Measurements from ENCODE around the gene MTUS2.

MTUS2 gene

DNA sequence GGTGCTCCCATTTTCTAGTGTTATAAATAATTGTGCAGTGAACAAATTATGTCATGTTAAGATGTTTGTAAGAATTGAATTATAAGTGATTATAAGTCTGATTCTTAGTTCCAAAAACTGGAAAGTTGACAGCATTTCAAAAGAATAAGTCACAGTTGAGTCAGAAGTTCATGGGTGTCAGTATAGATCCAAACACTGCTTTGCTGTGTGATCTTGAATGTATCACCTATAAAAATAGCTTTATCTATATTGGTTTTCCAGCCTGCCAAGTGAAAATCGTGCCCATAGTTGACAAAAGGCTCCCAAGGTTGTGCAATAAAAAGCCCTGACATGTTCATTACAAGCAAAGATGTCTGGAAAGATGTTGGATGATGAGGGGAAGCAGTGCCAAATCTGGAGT is 336.0 kb downstream of the MTUS2 start:
- H3K27me3 ChIP-seq (ENCODE audit: insufficient read depth, low read length): no peaks in the 10 kb centered on the region
- no peaks in the 10 kb centered on the region for H3K36me3 ChIP-seq (ENCODE audit: insufficient read depth, low read length)
- no peak overlapping the region for H2AFZ ChIP-seq (ENCODE audit: low read length, unreplicated experiment)

DNA sequence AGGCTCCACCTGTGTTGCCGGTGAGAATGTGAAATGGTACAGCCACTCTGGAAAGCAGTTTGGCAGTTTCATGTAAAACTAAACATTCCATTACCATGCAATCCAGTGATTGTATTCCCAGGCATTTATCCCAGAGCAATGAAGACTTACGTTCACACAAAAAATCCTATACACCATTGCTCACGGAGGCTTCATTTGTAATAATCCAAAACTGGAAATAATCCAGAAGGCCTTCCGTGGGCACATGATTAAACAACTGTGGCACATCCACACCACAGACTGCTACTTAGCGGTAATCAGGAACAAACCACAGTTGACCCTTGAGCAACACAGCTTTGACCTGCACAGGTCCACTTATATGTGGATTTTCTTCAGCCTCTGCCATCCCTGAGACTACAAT is 339.7 kb downstream of the MTUS2 start:
- no peaks in the 10 kb centered on the region for H3K4me1 ChIP-seq (ENCODE audit: control insufficient read depth, insufficient read depth, low read length, unreplicated experiment)
- no peaks in the 10 kb centered on the region for H3K79me2 ChIP-seq (ENCODE audit: control insufficient read depth, insufficient read depth, low read length, unreplicated experiment)
- no peak overlapping the region for H3K4me3 ChIP-seq (ENCODE audit: low read depth, low read length)
- H3K27me3 ChIP-seq (ENCODE audit: insufficient read depth, low read length): no peaks in the 10 kb centered on the region
- no peaks in the 10 kb centered on the region for H3K36me3 ChIP-seq (ENCODE audit: insufficient read depth, low read length)
- H2AFZ ChIP-seq (ENCODE audit: low read length, unreplicated experiment): no peak overlapping the region
- no peak overlapping the region for H3K27ac ChIP-seq (ENCODE audit: low read depth, low read length)

More for the DNA sequence above, 336.0 kb downstream of the MTUS2 start:
- no peak overlapping the region for H3K27ac ChIP-seq (ENCODE audit: low read depth, low read length)
- no peak overlapping the region for H3K4me3 ChIP-seq (ENCODE audit: low read depth, low read length)
- H3K79me2 ChIP-seq (ENCODE audit: control insufficient read depth, insufficient read depth, low read length, unreplicated experiment): no peaks in the 10 kb centered on the region
- H3K4me1 ChIP-seq (ENCODE audit: control insufficient read depth, insufficient read depth, low read length, unreplicated experiment): no peaks in the 10 kb centered on the region

DNA sequence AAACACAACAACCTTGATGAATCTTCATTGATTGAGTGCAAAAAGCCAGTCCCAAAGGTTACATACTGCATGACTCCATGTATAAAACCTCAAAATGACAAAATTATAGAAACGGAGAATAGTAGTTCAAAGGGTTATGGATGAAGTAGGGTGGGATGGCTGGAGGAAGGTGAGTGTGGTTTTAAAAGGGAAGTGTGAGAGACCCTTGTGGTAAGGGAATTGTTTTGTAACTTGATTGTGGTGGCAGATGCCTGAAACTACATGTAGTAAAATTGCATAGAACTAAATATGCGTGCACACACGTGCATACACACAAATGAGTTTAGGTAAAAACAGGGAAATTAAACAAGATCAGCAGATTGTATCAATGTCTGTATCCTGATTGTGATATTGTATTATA is 340.7 kb downstream of the MTUS2 start:
- no peaks in the 10 kb centered on the region for H3K4me1 ChIP-seq (ENCODE audit: control insufficient read depth, insufficient read depth, low read length, unreplicated experiment)
- no peak overlapping the region for H2AFZ ChIP-seq (ENCODE audit: low read length, unreplicated experiment)
- H3K27ac ChIP-seq (ENCODE audit: low read depth, low read length): no peak overlapping the region
- H3K79me2 ChIP-seq (ENCODE audit: control insufficient read depth, insufficient read depth, low read length, unreplicated experiment): no peaks in the 10 kb centered on the region
- H3K27me3 ChIP-seq (ENCODE audit: insufficient read depth, low read length): no peaks in the 10 kb centered on the region
- H3K4me3 ChIP-seq (ENCODE audit: low read depth, low read length): no peak overlapping the region
- no peaks in the 10 kb centered on the region for H3K36me3 ChIP-seq (ENCODE audit: insufficient read depth, low read length)

DNA sequence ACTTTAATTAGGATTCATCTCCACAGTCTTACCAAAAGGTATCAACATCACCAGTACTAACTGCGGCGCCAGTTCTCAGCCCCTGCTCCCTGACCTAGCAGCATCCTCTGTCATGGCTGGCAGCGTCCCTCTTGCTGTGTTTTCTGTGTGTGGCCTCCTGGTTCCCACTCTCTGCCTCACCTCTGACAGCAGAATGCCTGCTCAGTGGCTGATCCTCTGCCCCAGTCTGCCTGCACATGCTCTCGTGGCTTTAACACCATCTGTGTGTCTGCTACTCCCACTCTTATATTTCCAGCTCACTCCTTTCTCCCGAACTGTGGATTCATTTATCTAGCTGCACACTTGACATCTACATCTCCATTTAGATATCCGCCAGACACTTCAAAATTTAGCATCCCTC is 341.5 kb downstream of the MTUS2 start:
- Histone ChIP-seq H3K27ac (ENCODE audit: low read depth, low read length) (no peak overlapping the region), H3K36me3 (ENCODE audit: insufficient read depth, low read length) (no peaks in the 10 kb centered on the region), H2AFZ (ENCODE audit: low read length, unreplicated experiment) (no peak overlapping the region)

DNA sequence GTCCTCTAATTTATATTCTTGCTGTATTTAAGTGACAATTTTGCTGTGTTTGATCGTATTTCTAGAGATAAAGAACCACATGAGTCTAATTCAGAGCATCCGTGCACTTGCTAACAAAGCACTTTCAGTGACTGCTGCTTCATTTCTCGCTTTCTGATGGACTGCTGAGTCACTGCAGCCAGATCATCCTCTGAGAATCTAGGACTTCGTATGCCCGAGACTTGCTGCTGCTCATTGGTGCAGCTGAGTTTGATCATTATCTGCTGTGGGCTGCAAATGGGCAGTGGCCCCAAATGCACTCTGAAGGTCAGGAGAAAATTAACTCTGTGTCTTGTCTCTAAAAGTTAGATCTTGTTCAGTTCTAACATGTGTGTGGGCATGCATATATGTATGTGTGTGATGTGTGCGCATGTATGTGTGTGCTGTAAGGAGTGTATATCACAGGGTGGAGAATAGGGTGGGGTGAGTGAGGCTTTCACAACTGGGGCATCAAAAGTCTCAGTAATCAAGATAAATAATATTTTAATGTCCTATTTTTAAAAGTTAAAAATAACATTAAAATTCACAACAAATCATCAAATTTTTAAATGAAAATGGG is 342.6 kb downstream of the MTUS2 start:
- Histone ChIP-seq H3K4me3 (ENCODE audit: low read depth, low read length) (no peak overlapping the region), H2AFZ (ENCODE audit: low read length, unreplicated experiment) (no peak overlapping the region), H3K27ac (ENCODE audit: low read depth, low read length) (no peak overlapping the region), H3K4me1 (ENCODE audit: control insufficient read depth, insufficient read depth, low read length, unreplicated experiment) (no peaks in the 10 kb centered on the region), H3K36me3 (ENCODE audit: insufficient read depth, low read length) (no peaks in the 10 kb centered on the region), H3K79me2 (ENCODE audit: control insufficient read depth, insufficient read depth, low read length, unreplicated experiment) (no peaks in the 10 kb centered on the region), H3K27me3 (ENCODE audit: insufficient read depth, low read length) (no peaks in the 10 kb centered on the region)

More for the DNA sequence above, 341.5 kb downstream of the MTUS2 start:
- H3K4me1 ChIP-seq (ENCODE audit: control insufficient read depth, insufficient read depth, low read length, unreplicated experiment): no peaks in the 10 kb centered on the region
- H3K4me3 ChIP-seq (ENCODE audit: low read depth, low read length): no peak overlapping the region
- H3K79me2 ChIP-seq (ENCODE audit: control insufficient read depth, insufficient read depth, low read length, unreplicated experiment): no peaks in the 10 kb centered on the region
- H3K27me3 ChIP-seq (ENCODE audit: insufficient read depth, low read length): no peaks in the 10 kb centered on the region

DNA sequence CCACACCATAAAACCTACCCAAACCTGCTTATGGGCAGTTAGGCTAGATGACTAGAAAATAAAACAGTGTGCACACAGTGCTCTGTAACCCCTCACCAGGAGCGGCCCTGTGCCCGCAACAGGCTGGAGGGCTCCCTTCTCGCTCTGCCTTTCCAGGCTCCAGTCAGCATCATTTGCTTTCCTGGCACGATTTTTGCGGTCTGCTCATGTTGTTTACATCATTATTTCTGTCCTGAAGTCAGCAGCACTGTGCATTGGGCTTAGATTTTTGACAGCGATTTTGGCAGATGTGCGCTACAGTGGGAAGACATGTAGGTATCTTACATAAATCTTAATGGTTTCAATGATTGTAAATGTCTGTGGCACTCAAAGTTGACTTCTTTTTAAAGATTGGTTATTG is 344.0 kb downstream of the MTUS2 start:
- no peak overlapping the region for H3K27ac ChIP-seq (ENCODE audit: low read depth, low read length)
- no peaks in the 10 kb centered on the region for H3K4me1 ChIP-seq (ENCODE audit: control insufficient read depth, insufficient read depth, low read length, unreplicated experiment)
- no peak overlapping the region for H3K4me3 ChIP-seq (ENCODE audit: low read depth, low read length)
- no peaks in the 10 kb centered on the region for H3K36me3 ChIP-seq (ENCODE audit: insufficient read depth, low read length)
- no peak overlapping the region for H2AFZ ChIP-seq (ENCODE audit: low read length, unreplicated experiment)
- H3K79me2 ChIP-seq (ENCODE audit: control insufficient read depth, insufficient read depth, low read length, unreplicated experiment): no peaks in the 10 kb centered on the region
- H3K27me3 ChIP-seq (ENCODE audit: insufficient read depth, low read length): no peaks in the 10 kb centered on the region

DNA sequence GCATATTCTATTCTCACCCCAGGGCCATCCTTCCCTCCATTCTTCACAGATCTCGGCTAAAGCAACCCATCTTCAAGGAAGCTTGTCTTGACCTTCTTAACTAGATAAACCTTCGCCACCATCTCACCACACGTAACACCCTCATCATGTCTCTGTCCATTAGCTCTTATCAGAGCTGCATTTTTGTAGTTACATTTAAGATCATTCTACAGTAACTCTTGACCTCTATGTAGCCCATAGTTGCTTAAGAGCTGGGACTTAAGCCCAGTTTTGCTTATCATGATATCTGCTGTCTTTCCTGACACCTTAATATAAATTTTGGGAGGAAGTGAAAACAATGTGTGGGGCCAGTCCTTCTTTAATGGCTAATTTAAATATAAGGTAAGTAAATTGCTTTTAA is 345.1 kb downstream of the MTUS2 start:
- H3K79me2 ChIP-seq (ENCODE audit: control insufficient read depth, insufficient read depth, low read length, unreplicated experiment): no peaks in the 10 kb centered on the region
- no peak overlapping the region for H3K4me3 ChIP-seq (ENCODE audit: low read depth, low read length)
- H3K27me3 ChIP-seq (ENCODE audit: insufficient read depth, low read length): no peaks in the 10 kb centered on the region
- H3K36me3 ChIP-seq (ENCODE audit: insufficient read depth, low read length): no peaks in the 10 kb centered on the region
- no peak overlapping the region for H3K27ac ChIP-seq (ENCODE audit: low read depth, low read length)
- no peaks in the 10 kb centered on the region for H3K4me1 ChIP-seq (ENCODE audit: control insufficient read depth, insufficient read depth, low read length, unreplicated experiment)
- no peak overlapping the region for H2AFZ ChIP-seq (ENCODE audit: low read length, unreplicated experiment)

DNA sequence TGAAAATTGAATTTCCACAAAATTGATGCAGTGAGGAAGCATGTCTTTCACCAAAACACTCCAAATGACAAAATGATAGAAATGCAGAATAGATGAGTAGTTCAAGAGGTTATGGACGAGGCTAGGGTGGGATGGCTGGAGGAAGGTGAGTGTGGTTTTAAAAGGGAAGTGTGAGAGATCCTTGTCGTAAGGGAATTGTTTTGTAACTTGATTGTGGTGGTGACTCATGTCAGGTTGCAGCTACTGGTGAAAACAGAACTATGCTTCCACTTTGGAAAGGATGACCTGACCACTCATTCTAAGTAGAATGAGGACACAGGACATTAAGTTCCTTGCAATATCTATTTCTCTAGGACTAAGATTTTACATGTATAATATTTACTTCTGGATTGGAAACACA is 345.7 kb downstream of the MTUS2 start:
- H3K79me2 ChIP-seq (ENCODE audit: control insufficient read depth, insufficient read depth, low read length, unreplicated experiment): no peaks in the 10 kb centered on the region
- no peaks in the 10 kb centered on the region for H3K36me3 ChIP-seq (ENCODE audit: insufficient read depth, low read length)
- H2AFZ ChIP-seq (ENCODE audit: low read length, unreplicated experiment): no peak overlapping the region
- H3K27me3 ChIP-seq (ENCODE audit: insufficient read depth, low read length): no peaks in the 10 kb centered on the region
- H3K27ac ChIP-seq (ENCODE audit: low read depth, low read length): no peak overlapping the region
- H3K4me1 ChIP-seq (ENCODE audit: control insufficient read depth, insufficient read depth, low read length, unreplicated experiment): no peaks in the 10 kb centered on the region
- no peak overlapping the region for H3K4me3 ChIP-seq (ENCODE audit: low read depth, low read length)

DNA sequence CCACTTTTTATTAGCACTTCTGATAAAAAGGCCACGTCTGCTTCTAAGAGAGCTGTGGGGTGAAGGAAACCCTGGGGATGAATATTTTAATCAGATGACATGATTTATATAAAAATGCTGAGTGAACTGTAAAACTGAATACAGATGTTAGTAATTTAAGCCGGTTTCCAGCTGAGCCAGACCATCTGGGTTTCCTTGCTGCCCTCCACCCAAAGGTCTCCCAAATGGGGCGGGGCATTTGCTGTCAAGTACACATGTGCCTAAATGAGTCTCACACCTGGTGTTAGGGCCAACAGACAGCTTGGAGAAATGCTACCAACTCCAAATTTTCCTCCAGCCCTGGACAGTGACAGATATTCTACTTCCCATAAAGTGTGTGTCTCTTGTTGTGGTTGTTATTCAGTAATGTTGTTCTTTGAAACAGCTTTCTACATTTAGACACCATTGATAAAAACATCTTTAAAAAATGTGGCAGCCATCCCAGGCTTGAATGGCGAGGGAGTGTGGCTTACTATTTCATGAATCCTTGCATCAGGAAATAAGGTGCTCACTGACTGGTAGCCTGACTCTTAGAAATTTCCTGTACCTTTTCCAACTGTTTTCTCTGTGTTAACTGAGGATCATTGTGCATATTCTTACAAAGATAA is 350.4 kb downstream of the MTUS2 start:
- no peak overlapping the region for H2AFZ ChIP-seq (ENCODE audit: low read length, unreplicated experiment)
- H3K79me2 ChIP-seq (ENCODE audit: control insufficient read depth, insufficient read depth, low read length, unreplicated experiment): no peaks in the 10 kb centered on the region
- H3K4me1 ChIP-seq (ENCODE audit: control insufficient read depth, insufficient read depth, low read length, unreplicated experiment): no peaks in the 10 kb centered on the region
- no peak overlapping the region for H3K4me3 ChIP-seq (ENCODE audit: low read depth, low read length)
- H3K36me3 ChIP-seq (ENCODE audit: insufficient read depth, low read length): no peaks in the 10 kb centered on the region
- no peak overlapping the region for H3K27ac ChIP-seq (ENCODE audit: low read depth, low read length)
- no peaks in the 10 kb centered on the region for H3K27me3 ChIP-seq (ENCODE audit: insufficient read depth, low read length)

DNA sequence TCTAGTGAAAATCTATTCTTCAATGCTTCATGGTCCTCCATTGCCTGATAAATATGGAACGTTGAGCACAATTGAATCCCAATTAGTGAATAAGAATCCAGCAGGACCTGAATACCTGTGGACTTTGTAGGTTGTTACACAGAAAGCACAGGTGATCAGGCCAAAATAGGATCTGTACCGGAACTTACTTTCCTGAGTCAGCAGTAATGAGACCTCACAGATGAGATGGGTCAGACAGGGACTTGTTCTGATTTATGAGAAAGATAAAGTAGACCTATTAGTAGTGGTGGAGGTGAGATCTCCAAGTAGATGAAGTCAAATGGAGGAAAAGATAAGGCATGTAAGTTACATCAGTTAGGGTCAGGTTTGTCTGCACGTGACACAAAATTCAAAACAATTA is 351.1 kb downstream of the MTUS2 start:
- no peak overlapping the region for H3K4me3 ChIP-seq (ENCODE audit: low read depth, low read length)
- H2AFZ ChIP-seq (ENCODE audit: low read length, unreplicated experiment): no peak overlapping the region
- no peaks in the 10 kb centered on the region for H3K4me1 ChIP-seq (ENCODE audit: control insufficient read depth, insufficient read depth, low read length, unreplicated experiment)
- H3K36me3 ChIP-seq (ENCODE audit: insufficient read depth, low read length): no peaks in the 10 kb centered on the region
- H3K27me3 ChIP-seq (ENCODE audit: insufficient read depth, low read length): no peaks in the 10 kb centered on the region
- H3K27ac ChIP-seq (ENCODE audit: low read depth, low read length): no peak overlapping the region
- no peaks in the 10 kb centered on the region for H3K79me2 ChIP-seq (ENCODE audit: control insufficient read depth, insufficient read depth, low read length, unreplicated experiment)

DNA sequence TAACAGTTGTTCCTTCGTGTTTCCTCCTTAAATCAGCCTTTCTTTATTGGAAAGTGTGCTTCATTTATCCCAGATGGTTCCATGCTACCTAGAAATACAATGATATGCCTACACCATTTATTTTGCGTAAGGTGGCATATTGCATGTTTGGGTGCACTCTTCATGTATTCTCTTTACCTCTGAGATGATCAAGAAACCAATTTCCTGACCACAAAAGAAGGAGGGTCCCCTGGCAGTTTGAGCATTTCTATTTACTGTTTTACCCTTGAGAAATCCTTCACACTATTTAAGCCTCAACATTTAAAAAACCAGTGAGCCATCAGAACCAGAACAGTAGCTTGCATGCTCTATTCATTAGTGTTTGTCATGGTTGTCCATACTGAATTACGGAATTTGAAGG is 354.0 kb downstream of the MTUS2 start:
- Histone ChIP-seq H3K79me2 (ENCODE audit: control insufficient read depth, insufficient read depth, low read length, unreplicated experiment) (no peaks in the 10 kb centered on the region), H3K27me3 (ENCODE audit: insufficient read depth, low read length) (no peaks in the 10 kb centered on the region), H3K27ac (ENCODE audit: low read depth, low read length) (no peak overlapping the region)

More for the DNA sequence above, 354.0 kb downstream of the MTUS2 start:
- H2AFZ ChIP-seq (ENCODE audit: low read length, unreplicated experiment): no peak overlapping the region
- H3K4me3 ChIP-seq (ENCODE audit: low read depth, low read length): no peak overlapping the region
- H3K36me3 ChIP-seq (ENCODE audit: insufficient read depth, low read length): no peaks in the 10 kb centered on the region
- H3K4me1 ChIP-seq (ENCODE audit: control insufficient read depth, insufficient read depth, low read length, unreplicated experiment): no peaks in the 10 kb centered on the region
